GM12875 (cell line): ENCODE results near the gene BRD4.

Experiments used
- H3K4me3 ChIP-seq: one replicate; pipeline ENCODE4 v1.5.1; 2011; ENCODE audit warnings: low read depth, low read length, control low read depth
- CTCF ChIP-seq: IDR thresholded peaks from 2 replicates; pipeline ENCODE4 v1.5.1; 2011; ENCODE audit warnings: low read depth, mild to moderate bottlenecking, control low read depth, inconsistent platforms, low read length, moderate library complexity, borderline replicate concordance; ENCODE audit not compliant: insufficient read depth

Gene BRD4

GRCh38 chr19:15297416-15298224, 34.7 kb downstream of the BRD4 start:
- H3K4me3 ChIP-seq = no peak overlapping the region
- TF ChIP-seq CTCF = no peak

GRCh38 chr19:15296841-15297415, 35.4 kb downstream of the BRD4 start:
- no peak overlapping the region for H3K4me3 ChIP-seq
- no peak for TF ChIP-seq CTCF

GRCh38 chr19:15296353-15296752, 36.0 kb downstream of the BRD4 start:
- no peak overlapping the region for H3K4me3 ChIP-seq
- no peak for TF ChIP-seq CTCF

GRCh38 chr19:15294561-15294990, 37.8 kb downstream of the BRD4 start:
- no peak overlapping the region for H3K4me3 ChIP-seq
- no peak for TF ChIP-seq CTCF

- TF ChIP-seq CTCF = no peak
- no peak overlapping the region for H3K4me3 ChIP-seq
These were observed 38.4 kb downstream of the BRD4 start for GRCh38 chr19:15293781-15294491.

- no peak overlapping the region for H3K4me3 ChIP-seq
- no peak for TF ChIP-seq CTCF
These were observed 39.3 kb downstream of the BRD4 start for GRCh38 chr19:15292847-15293582.
